Sigmoid colon (tissue), 7 donors: ENCODE measurements around the gene UBA52. TPM values are rescaled to one million over a fixed set of nuclear protein-coding genes. Genes with fewer than 3 reads are reported as not detected.

Experiments
- DNase-seq: peaks from one replicate; pipeline ENCODE4 v3.0.0-alpha.2; 2019
- H3K27ac ChIP-seq, 4 donors: fragments of 200-600 bp; sonication (generic); one replicate each; pipeline ENCODE4 v1.5.1; 2016 to 2019; ENCODE audit warnings: mild to moderate bottlenecking in 1 of 4
- H3K27me3 ChIP-seq, 3 donors: fragments of 200-600 bp; sonication (generic); one replicate each; pipeline ENCODE4 v1.5.1; 2019; ENCODE audit warnings: mild to moderate bottlenecking in 1 of 3
- H3K36me3 ChIP-seq, 4 donors: fragments of 200-600 bp; sonication (generic); one replicate each; pipeline ENCODE4 v1.5.1; 2016 to 2019
- H3K4me1 ChIP-seq, 4 donors: fragments of 200-600 bp; sonication (generic); one replicate each; pipeline ENCODE4 v1.5.1; 2017 to 2019
- H3K4me3 ChIP-seq, 4 donors: fragments of 200-600 bp; sonication (generic); one replicate each; pipeline ENCODE4 v1.5.1; 2017 to 2019; ENCODE audit warnings: mild to moderate bottlenecking in 2 of 4, moderate library complexity in 1 of 4
- H3K9me3 ChIP-seq, 4 donors: fragments of 200-600 bp in 3 of 4; sonication (generic) in 3 of 4; one replicate each; pipeline versions ENCODE4 v1.5.1 to v1.6.1; 2013 to 2019
- EP300 ChIP-seq, 4 donors: sonication (generic); formaldehyde crosslinking; IDR thresholded peaks; one replicate each; pipeline ENCODE4 v1.6.1; 2017; ENCODE audit warnings: antibody characterized with exemption in 4 of 4
- POLR2A ChIP-seq, 2 donors: fragments of 450-650 bp; IDR thresholded peaks; one replicate each; pipeline ENCODE4 v1.6.1; 2016; ENCODE audit warnings: antibody characterized with exemption in 2 of 2, mild to moderate bottlenecking in 2 of 2, moderate library complexity in 2 of 2
- POLR2AphosphoS5 ChIP-seq, 4 donors: sonication (generic); formaldehyde crosslinking; IDR thresholded peaks; one replicate each; pipeline ENCODE4 v1.6.1; 2017; ENCODE audit warnings: antibody characterized with exemption in 4 of 4
- WGBS, 2 donors: extraction: QIAGEN DNeasy Blood & Tissue Kit; methylation state at CpG; one replicate each; pipeline ENCODE4 v1.1.7; 2013; 5-methylcytosine and 5-hydroxymethylcytosine counted together
- intact Hi-C: fragments of 100-400 bp; cut with DNase I; formaldehyde crosslinking; loops from one replicate; pipeline ENCODE4 v1.15.1; 2023
- polyA plus RNA-seq, 3 donors: library from polyadenylated mRNA; stranded (reverse); fragments of 200-250 nt; gene quantifications; one replicate each; pipeline ENCODE4 v1.2.3, GENCODE V29; 2013
- total RNA-seq, 4 donors: library from RNA; depleted of rRNA; stranded (reverse); fragments of >200 nt; gene quantifications; one replicate each; pipeline ENCODE4 v1.1.0, GENCODE V29; 2016
- TF ChIP-seq, protein P1 (sequence below), 4 experiments: fragments of 450-650 bp in 3 of 4; fragments of 200-600 bp in 1 of 4; IDR thresholded peaks; one replicate each; pipeline ENCODE4 v1.5.1; 2016 to 2019; ENCODE audit warnings: antibody characterized with exemption in 4 of 4, mild to moderate bottlenecking in 3 of 4, moderate library complexity in 2 of 4
- donor health status: healthy with polysubstance abuse.
- donor health status: Bipolar disorder and iron deficiency.
- donor health status: healthy.

UBA52 gene
- total and polyA plus RNA-seq, 7 donors, result 450 to 1,720 (median 1,029) TPM

DNA sequence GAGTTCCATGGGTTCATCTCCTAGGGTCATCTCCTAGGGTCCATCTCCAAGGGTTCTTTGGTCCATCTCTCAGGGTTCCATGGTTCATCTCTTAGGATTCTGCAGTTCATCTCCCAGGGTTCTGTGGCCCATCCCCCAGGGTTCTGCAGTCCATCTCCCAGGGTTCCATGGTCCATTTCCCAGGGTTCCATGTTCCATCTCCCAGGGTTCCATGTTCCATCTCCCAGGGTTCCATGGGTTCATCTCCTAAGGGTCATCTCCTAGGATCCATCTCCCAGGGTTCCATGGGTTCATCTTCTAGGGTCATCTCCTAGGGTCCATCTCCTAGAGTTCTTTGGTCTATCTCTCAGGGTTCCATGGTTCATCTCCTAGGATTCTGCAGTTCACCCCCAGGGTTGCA is 45.9 kb downstream of the UBA52 start:
- H3K9me3 ChIP-seq, result no peaks in the 10 kb centered on the region
- TF ChIP-seq, protein P1, sequence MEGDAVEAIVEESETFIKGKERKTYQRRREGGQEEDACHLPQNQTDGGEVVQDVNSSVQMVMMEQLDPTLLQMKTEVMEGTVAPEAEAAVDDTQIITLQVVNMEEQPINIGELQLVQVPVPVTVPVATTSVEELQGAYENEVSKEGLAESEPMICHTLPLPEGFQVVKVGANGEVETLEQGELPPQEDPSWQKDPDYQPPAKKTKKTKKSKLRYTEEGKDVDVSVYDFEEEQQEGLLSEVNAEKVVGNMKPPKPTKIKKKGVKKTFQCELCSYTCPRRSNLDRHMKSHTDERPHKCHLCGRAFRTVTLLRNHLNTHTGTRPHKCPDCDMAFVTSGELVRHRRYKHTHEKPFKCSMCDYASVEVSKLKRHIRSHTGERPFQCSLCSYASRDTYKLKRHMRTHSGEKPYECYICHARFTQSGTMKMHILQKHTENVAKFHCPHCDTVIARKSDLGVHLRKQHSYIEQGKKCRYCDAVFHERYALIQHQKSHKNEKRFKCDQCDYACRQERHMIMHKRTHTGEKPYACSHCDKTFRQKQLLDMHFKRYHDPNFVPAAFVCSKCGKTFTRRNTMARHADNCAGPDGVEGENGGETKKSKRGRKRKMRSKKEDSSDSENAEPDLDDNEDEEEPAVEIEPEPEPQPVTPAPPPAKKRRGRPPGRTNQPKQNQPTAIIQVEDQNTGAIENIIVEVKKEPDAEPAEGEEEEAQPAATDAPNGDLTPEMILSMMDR (IDR thresholded peaks at IDR 0.05), result no peak
- no peak for TF ChIP-seq POLR2AphosphoS5 (IDR thresholded peaks at IDR 0.05)
- TF ChIP-seq EP300 (IDR thresholded peaks at IDR 0.05), result no peak
- no peak for TF ChIP-seq POLR2A (IDR thresholded peaks at IDR 0.05)
- intact Hi-C loops, result no loop called here

DNA sequence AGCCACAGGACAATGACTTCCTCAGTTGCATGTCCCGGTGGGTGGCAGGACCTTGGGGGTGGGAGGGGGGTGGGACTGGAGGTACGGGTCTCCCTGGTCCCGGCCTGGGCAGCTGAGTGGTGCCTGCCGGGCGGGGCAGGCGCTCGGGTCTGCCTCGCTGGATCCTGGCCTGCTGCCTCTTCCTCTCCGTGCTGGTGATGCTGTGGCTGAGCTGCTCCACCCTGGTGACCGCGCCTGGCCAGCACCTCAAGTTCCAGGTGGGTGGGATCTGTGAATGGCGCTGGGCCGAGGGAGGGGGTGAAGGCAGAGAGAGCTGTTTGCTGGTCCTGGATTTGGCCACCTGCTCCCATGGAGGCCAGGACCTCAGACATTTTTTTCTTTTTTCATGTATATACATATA is 46.6 kb downstream of the UBA52 start:
- H3K27ac ChIP-seq, result no peak overlapping the region
- peaks cover 9 to 58% (median 18%) of the 10 kb centered on the region in 3 donors for H3K27me3 ChIP-seq

More for the DNA sequence above, 45.9 kb downstream of the UBA52 start:
- no peak for DNase-seq
- Histone ChIP-seq H3K27ac (no peak overlapping the region), H3K36me3 (no peaks in the 10 kb centered on the region), H3K4me3 (no peak overlapping the region), H3K27me3 (peaks cover 16 to 65% (median 25%) of the 10 kb centered on the region in 3 donors), H3K4me1 (peaks cover 0 to 9% (median 8%) of the 10 kb centered on the region in 4 donors)

DNA sequence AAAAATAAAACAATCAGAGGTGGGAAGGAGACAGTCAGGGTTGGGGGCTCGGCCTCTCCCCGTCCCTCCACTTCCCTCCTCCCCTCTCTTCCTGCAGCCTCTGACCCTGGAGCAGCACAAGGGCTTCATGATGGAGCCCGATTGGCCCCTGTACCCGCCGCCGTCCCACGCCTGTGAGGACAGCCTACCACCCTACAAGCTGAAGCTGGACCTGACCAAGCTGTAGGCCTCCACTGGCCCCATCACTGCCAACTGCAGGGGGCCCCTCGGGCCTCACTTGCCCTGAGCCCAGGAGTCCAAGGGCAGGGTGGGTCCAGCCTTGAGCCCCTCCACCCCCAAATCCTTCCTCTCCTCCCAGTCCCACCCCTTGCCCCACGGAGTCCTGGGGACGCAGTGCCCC is 48.7 kb downstream of the UBA52 start:
- Histone ChIP-seq H3K9me3 (no peaks in the 10 kb centered on the region), H3K4me3 (no peak overlapping the region), H3K27ac (no peak overlapping the region), H3K36me3 (no peaks in the 10 kb centered on the region), H3K27me3 (peaks cover 0 to 37% (median 3%) of the 10 kb centered on the region in 3 donors), H3K4me1 (no peaks in the 10 kb centered on the region)
- WGBS, 2 donors, result 85 to 87% methylated on average over 10 of the region's 10 CpGs
- DNase-seq, result no peak
- TF ChIP-seq POLR2A (IDR thresholded peaks at IDR 0.05) (no peak), POLR2AphosphoS5 (IDR thresholded peaks at IDR 0.05) (no peak), EP300 (IDR thresholded peaks at IDR 0.05) (no peak)
- TF ChIP-seq, protein P1 (IDR thresholded peaks at IDR 0.05), result no peak
- intact Hi-C loops, result no loop called here

More for the DNA sequence above, 46.6 kb downstream of the UBA52 start:
- H3K36me3 ChIP-seq, result no peaks in the 10 kb centered on the region
- H3K4me1 ChIP-seq, result peaks cover 0 to 2% (median under 1%) of the 10 kb centered on the region in 4 donors
- no peak overlapping the region for H3K4me3 ChIP-seq
- intact Hi-C loops, result no loop called here
- DNase-seq, result no peak
- WGBS, 2 donors, result 83 to 94% methylated on average over 13 of the region's 13 CpGs
- no peaks in the 10 kb centered on the region for H3K9me3 ChIP-seq
- TF ChIP-seq EP300 (IDR thresholded peaks at IDR 0.05), result no peak

DNA sequence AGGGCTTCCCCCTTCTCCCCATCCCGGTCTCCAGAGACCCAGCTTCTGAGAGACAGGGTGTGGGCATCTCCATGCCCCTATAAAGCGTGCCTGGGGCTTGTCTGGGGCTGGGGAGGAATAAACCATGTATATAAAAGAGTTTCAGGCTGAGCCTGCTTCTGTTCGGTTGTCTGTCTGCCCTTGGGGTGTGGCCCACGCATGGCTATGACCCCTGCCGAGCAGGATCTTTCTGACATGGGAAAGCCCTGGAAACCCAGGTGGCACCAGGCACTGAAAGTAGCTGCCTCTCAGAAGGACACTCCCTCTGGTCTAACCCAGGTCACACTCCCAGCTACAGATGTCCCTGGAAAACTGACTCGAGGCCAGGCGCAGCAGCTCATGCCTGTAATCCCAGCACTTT is 49.2 kb downstream of the UBA52 start:
- H3K27ac ChIP-seq, result no peak overlapping the region
- peaks cover 0 to 31% (median 3%) of the 10 kb centered on the region in 3 donors for H3K27me3 ChIP-seq
- 36 to 76% methylated on average over 7 of the region's 7 CpGs for WGBS, 2 donors
- no peaks in the 10 kb centered on the region for H3K4me1 ChIP-seq
- intact Hi-C loops, result no loop called here
- H3K4me3 ChIP-seq, result no peak overlapping the region
- DNase-seq, result no peak
- H3K9me3 ChIP-seq, result no peaks in the 10 kb centered on the region
- TF ChIP-seq POLR2AphosphoS5 (IDR thresholded peaks at IDR 0.05) (no peak), EP300 (IDR thresholded peaks at IDR 0.05) (no peak), POLR2A (IDR thresholded peaks at IDR 0.05) (no peak)
- TF ChIP-seq, protein P1 (IDR thresholded peaks at IDR 0.05), result no peak
- H3K36me3 ChIP-seq, result no peaks in the 10 kb centered on the region

DNA sequence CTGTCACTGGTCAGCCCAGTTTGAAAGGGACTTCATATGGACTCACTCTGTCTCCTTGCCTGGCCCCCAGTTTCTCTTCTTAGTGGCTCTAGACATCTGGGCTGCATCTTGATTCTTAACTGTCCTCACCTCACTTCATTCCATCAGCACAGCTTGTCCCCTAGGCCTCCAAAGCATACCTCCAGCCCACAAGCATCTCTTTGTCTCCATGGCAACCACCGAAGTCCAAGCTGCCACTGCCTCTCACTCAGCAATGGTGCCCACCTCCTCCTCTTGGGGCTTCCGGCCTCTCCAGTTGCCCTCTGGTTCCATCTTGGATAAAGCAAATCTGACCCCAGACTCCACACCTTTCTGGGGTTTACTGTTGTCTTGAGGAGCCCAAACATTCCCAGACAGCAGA is 55.2 kb downstream of the UBA52 start:
- DNase-seq, result no peak
- Histone ChIP-seq H3K9me3 (no peaks in the 10 kb centered on the region), H3K36me3 (no peaks in the 10 kb centered on the region), H3K4me1 (no peaks in the 10 kb centered on the region), H3K27ac (no peak overlapping the region), H3K27me3 (no peaks in the 10 kb centered on the region), H3K4me3 (no peak overlapping the region)
- 68 to 74% methylated on average over 2 of the region's 2 CpGs for WGBS, 2 donors
- TF ChIP-seq, protein P1 (IDR thresholded peaks at IDR 0.05), result no peak
- TF ChIP-seq EP300 (IDR thresholded peaks at IDR 0.05) (no peak), POLR2A (IDR thresholded peaks at IDR 0.05) (no peak), POLR2AphosphoS5 (IDR thresholded peaks at IDR 0.05) (no peak)
- intact Hi-C loops, result no loop called here

Other genes with a start within 250 kb of the UBA52 start
- gene LSM4, start 248.8 kb upstream of the UBA52 start, total RNA-seq, result 100 to 1,000 TPM in 3 of 4 donors, 10 to 100 TPM in 1; 89.1 to 144 (median 119) TPM
- gene LSM4, start 248.8 kb upstream of the UBA52 start, polyA plus RNA-seq, result 100 to 1,000 TPM; 214 to 285 (median 256) TPM
- 10 to 100 TPM; 15.0 to 26.0 (median 16.6) TPM for gene PGPEP1, start 231.3 kb upstream of the UBA52 start, total RNA-seq
- gene PGPEP1, start 231.3 kb upstream of the UBA52 start, polyA plus RNA-seq, result 10 to 100 TPM; 14.4 to 36.9 (median 31.7) TPM
- 1 to 10 TPM; 1.1 to 7.9 (median 3.9) TPM for gene GDF15, start 185.7 kb upstream of the UBA52 start, total RNA-seq
- 10 to 100 TPM in 2 of 3 donors, 1 to 10 TPM in 1; 7.2 to 79.7 (median 24.5) TPM for gene GDF15, start 185.7 kb upstream of the UBA52 start, polyA plus RNA-seq
- 10 to 100 TPM in 1 of 4 donors, 1 to 10 TPM in 3; 2.2 to 13.3 (median 9.0) TPM for gene LRRC25, start 174.2 kb upstream of the UBA52 start, total RNA-seq
- gene LRRC25, start 174.2 kb upstream of the UBA52 start, polyA plus RNA-seq, result 10 to 100 TPM in 1 of 3 donors, 1 to 10 TPM in 2; 4.2 to 10.9 (median 6.0) TPM
- gene SSBP4, start 152.5 kb upstream of the UBA52 start, total RNA-seq, result 10 to 100 TPM; 52.4 to 71.4 (median 58.0) TPM
- gene SSBP4, start 152.5 kb upstream of the UBA52 start, polyA plus RNA-seq, result 10 to 100 TPM; 13.9 to 51.4 (median 32.4) TPM
- 10 to 100 TPM in 3 of 4 donors, 1 to 10 TPM in 1; 9.1 to 12.8 (median 11.5) TPM for gene ISYNA1, start 133.7 kb upstream of the UBA52 start, total RNA-seq
- 10 to 100 TPM in 1 of 3 donors, 1 to 10 TPM in 2; 3.7 to 18.7 (median 4.2) TPM for gene ISYNA1, start 133.7 kb upstream of the UBA52 start, polyA plus RNA-seq
- 10 to 100 TPM in 3 of 4 donors, 1 to 10 TPM in 1; 7.1 to 20.2 (median 11.9) TPM for gene ELL, start 49.8 kb upstream of the UBA52 start, total RNA-seq
- 10 to 100 TPM in 1 of 3 donors, 1 to 10 TPM in 2; 6.2 to 14.6 (median 8.4) TPM for gene ELL, start 49.8 kb upstream of the UBA52 start, polyA plus RNA-seq
- 100 to 1,000 TPM; 366 to 456 (median 403) TPM for gene FKBP8, start 28.3 kb upstream of the UBA52 start, total RNA-seq
- 100 to 1,000 TPM; 200 to 234 (median 232) TPM for gene FKBP8, start 28.3 kb upstream of the UBA52 start, polyA plus RNA-seq
- gene KXD1, start 14.0 kb upstream of the UBA52 start, total RNA-seq, result 100 to 1,000 TPM; 107 to 122 (median 120) TPM
- gene KXD1, start 14.0 kb upstream of the UBA52 start, polyA plus RNA-seq, result 100 to 1,000 TPM in 1 of 3 donors, 10 to 100 TPM in 2; 84.9 to 118 (median 93.2) TPM
- gene REX1BD, start 16.9 kb downstream of the UBA52 start, total RNA-seq, result 100 to 1,000 TPM in 1 of 4 donors, 10 to 100 TPM in 3; 70.3 to 101 (median 85.6) TPM
- gene REX1BD, start 16.9 kb downstream of the UBA52 start, polyA plus RNA-seq, result 10 to 100 TPM; 40.5 to 79.1 (median 63.1) TPM
- 10 to 100 TPM in 2 of 4 donors, 1 to 10 TPM in 1, under 1 TPM in 1; 0.82 to 28.8 (median 17.0) TPM for gene CRLF1, start 34.9 kb downstream of the UBA52 start, total RNA-seq
- gene CRLF1, start 34.9 kb downstream of the UBA52 start, polyA plus RNA-seq, result 1 to 10 TPM in 1 of 3 donors, under 1 TPM in 1, not detected in 1; 0.60 to 6.8 TPM
- 1 to 10 TPM in 3 of 4 donors, under 1 TPM in 1; 0.82 to 6.4 (median 4.1) TPM for gene TMEM59L, start 41.0 kb downstream of the UBA52 start, total RNA-seq
- 1 to 10 TPM in 1 of 3 donors, not detected in 2; 5.0 TPM for gene TMEM59L, start 41.0 kb downstream of the UBA52 start, polyA plus RNA-seq
- 1 to 10 TPM; 3.8 to 8.3 (median 5.9) TPM for gene KLHL26, start 65.2 kb downstream of the UBA52 start, total RNA-seq
- gene KLHL26, start 65.2 kb downstream of the UBA52 start, polyA plus RNA-seq, result 1 to 10 TPM; 1.6 to 4.8 (median 1.8) TPM
- 1 to 10 TPM; 2.5 to 7.2 (median 4.6) TPM for gene CRTC1, start 111.8 kb downstream of the UBA52 start, total RNA-seq
- gene CRTC1, start 111.8 kb downstream of the UBA52 start, polyA plus RNA-seq, result 1 to 10 TPM; 2.8 to 8.9 (median 3.6) TPM
- 1 to 10 TPM in 2 of 4 donors, under 1 TPM in 2; 0.54 to 6.9 (median 1.0) TPM for gene COMP, start 219.4 kb downstream of the UBA52 start, total RNA-seq
- under 1 TPM in 1 of 3 donors, not detected in 2; 0.22 TPM for gene COMP, start 219.4 kb downstream of the UBA52 start, polyA plus RNA-seq